CD4-positive, alpha-beta T cell treated with Interleukin-15 for 1 hour (primary cell): Measurements from ENCODE around the gene PDE4D.

Source experiments
- DNase-seq: peaks from one replicate; pipeline ENCODE4 v3.0.0-alpha.2; 2020

The PDE4D gene

DNA sequence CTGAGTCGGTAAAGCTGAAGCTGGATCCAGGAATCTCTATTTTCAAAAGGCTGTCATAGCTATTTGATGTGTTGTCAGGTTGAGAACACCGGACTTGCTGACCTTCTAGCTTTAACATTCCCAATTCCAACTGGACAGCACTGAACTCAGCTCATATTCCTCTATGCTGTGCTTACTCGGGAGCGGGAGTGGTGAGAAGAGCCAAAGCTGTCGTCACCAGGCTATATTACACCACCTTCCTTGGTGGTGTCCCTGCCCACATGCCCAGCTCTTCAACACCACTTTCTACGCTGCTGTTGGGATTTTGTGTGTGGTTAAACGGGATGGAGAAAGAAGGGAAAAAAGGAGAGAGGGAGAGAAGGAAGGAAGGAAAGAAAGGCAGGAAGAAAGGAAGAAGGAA, 657.1 kb downstream of the PDE4D start:
- DNase-seq, result no peak

DNA sequence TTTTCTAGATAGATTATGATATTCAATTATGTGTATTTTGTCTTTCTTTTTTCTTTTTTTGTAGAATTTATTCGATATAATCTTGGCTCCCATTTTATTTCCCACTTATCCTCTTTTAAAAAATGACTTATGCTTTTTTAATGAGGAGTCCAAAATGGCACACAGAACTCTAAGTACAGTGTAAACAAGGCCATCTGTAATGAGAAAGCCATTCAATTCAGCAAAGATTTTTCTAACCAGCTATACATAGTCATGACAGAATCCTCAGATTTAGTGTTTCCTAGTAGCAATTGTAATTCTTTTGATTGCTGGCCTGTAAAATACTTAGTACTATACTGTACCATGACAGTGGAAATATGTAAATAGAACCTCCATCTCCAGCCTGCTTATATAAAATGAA, 659.3 kb downstream of the PDE4D start:
- no peak for DNase-seq

GRCh38 chr5:59231221-59231931, 662.1 kb downstream of the PDE4D start:
- DNase-seq, result no peak

DNA sequence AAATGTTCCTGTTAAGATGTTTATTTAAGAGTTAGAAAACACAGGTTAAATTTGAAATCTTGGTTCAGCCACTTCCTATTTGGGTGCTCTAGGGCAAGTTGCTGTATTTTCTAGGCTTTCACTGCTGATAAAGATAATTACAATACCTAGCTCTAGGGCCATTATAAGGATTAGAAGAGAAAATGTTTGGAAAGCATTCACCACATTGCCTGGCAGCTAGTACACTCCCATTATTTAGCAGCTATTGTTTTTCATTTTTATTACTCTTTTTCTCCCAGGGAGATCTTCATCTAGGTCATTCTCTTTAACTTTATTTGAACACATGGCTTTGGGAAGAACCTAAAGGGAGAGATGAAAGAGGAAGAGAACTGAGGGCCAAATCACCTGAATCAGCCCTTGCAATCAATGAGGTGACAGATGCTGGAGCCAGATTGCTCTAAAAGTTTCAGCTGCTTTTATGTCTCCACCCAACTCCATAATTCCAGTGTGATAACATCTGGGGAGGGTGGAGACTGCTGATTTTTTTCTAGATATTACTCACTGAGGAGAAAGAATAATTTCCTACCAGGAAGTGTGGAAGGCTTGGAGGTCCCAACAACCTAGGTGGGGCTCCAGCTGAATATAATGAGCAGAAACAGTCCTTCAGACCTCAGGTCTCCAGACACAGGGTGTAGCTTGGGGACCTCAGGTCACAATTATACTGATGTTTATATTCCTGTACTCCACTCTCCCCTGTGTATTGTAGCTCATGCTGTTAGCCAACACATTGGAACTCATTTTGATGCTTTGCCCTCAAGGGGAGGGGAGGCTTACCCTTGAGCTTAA, 670.6 kb downstream of the PDE4D start:
- DNase-seq, result no peak

GRCh38 chr5:59221769-59222168, 671.8 kb downstream of the PDE4D start:
- DNase-seq, result no peak

DNA sequence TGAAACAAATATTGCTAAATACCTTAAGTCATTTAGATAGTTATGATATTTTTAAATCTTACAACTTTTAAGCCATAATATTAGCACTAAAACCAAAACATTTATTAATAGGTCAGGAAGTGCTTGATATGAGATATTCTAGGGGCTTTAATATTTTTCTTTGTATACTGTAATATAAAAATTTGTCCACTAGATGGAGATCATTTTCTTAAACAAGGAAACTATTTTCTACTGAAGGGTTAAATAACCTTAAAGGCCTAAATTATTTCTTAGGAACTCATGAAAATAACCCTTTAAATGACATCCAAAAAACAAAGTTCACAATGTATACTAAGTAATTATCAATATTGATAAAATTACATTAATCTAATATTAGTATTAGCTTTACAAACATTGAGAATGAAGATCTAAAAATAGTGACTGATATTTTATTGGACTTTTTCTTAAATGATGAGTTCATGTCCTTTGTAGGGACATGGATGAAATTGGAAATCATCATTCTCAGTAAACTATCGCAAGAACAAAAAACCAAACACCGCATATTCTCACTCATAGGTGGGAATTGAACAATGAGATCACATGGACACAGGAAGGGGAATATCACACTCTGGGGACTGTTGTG, 675.0 kb downstream of the PDE4D start:
- DNase-seq, result no peak

- no peak for DNase-seq
These were observed 676.7 kb downstream of the PDE4D start for GRCh38 chr5:59216841-59217240.

DNA sequence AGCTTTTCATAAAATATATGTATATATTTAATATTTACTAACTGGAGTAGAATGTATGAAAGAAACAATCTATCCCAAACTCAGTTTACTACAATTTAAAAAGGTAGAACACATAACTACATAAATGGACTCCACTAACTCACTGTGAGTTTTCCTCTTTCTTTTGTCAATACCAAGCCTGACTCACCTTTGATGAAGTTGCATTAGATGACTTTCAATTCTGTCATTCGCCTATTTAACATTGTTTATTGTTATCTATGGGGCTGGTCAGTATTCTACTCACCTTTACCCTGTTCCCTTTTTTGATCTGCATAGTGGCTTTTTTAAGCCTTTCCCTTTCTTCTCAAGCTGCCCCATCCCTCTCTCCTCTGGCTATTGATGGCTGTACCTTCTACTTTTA, 680.9 kb downstream of the PDE4D start:
- no peak for DNase-seq

DNA sequence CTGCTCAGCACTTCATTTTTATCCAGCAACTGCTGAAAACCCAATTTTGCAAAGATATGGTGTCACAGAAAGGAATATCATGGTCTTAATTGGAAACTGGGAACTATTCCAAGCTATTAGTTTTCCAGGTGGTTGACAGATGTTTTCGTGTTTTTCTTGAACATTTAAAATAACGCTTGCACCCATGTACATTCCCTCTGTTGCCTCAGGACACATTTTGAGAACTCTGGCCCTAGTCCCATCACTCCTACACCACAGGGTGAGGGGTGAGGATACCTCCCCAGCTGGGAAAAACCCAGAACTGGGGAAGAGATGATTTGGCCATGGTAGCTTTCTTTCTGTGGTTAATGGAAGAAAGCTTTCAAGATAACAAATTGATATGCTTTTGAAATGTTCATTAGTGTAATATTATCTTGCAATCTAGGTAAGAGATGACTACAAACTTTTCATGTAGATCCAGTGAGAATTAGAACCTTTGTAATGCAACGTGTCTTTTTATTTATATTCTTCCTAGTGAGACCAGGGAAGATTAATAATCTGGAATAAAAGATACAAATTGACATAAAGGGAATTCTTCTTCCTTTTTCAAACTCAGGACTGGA, 683.7 kb downstream of the PDE4D start:
- no peak for DNase-seq

- DNase-seq, result no peak
These were observed 685.1 kb downstream of the PDE4D start for GRCh38 chr5:59208474-59208873.

- DNase-seq, result no peak
These were observed 686.1 kb downstream of the PDE4D start for GRCh38 chr5:59207401-59207800.

DNA sequence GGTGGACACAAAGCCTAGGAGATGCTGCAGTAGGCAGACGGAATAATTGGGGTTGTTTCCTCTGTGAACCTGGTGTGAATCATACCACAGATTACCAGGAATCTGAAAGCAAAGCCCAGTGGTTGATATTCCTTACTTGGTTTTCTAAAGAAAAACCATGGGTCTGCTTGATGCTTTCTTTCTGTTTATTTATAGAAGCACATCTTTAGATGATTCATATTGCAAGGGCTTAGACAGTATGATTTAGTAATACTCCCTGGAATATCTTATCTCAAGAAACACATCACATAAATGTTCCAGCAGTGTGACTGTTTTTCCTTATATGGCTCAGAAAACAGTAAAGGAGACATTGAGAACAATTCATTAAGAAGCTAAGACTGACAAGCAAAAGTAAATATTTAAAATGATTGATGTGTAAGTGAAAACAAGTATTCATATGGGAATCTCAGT, 687.4 kb downstream of the PDE4D start:
- DNase-seq, result no peak

DNA sequence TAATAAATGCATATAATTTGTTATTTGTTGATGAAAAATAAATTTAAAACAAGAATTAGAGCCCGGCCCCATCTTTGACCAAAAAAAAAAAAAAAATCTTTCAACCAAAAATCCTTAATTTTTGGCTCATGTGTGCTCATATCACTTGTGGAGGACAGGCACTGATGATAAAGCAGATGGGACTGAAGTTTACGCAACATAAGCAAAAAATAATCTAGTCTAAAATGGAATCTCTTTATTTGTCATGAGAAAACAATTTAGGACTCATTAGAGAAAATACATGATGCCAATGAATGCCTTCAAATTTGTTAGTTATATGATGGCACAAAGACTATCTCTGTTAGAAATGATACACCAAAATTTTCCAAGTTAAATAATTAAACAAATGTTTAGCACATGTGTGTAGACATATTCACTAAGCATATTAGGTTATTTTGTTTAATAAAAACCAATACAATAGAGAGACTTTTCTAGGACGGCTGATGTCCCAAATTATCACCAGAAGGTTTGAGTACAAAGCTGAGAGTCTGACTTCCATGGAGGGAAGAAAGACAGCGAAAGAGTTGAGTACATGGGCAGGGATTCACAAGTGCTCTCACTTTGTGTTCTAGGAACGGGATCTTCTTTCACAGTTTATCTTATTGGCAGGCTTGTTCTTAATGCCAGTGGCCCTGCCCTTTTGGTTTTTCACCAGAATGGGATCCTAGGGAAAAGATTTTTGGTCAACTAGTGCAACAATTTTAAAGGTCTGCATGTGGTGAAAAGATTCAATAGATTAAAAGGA, 689.2 kb downstream of the PDE4D start:
- no peak for DNase-seq

GRCh38 chr5:59199868-59200267, 693.7 kb downstream of the PDE4D start:
- DNase-seq, result no peak

GRCh38 chr5:59198832-59199231, 694.7 kb downstream of the PDE4D start:
- no peak for DNase-seq

DNA sequence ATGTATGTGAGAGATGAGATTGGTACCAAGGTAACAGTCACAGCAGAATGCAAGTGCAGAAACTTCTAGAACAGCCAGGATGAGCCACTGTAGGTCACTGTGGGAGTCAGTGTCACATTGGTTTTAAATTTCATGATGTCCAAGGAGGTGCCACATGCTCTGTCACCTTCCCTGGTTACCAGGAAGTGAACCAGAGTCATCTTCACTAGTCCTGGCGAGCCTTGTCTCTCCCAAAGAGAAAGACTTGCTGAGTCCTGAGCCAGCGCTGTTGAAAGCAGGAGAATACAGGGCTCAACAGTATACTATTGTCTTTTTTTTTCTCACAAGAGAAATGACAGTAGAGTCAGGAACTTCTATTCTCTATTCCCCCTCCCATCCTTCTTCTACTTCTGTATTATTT, 695.2 kb downstream of the PDE4D start:
- DNase-seq, result no peak

GRCh38 chr5:59197911-59198310, 695.6 kb downstream of the PDE4D start:
- no peak for DNase-seq

DNA sequence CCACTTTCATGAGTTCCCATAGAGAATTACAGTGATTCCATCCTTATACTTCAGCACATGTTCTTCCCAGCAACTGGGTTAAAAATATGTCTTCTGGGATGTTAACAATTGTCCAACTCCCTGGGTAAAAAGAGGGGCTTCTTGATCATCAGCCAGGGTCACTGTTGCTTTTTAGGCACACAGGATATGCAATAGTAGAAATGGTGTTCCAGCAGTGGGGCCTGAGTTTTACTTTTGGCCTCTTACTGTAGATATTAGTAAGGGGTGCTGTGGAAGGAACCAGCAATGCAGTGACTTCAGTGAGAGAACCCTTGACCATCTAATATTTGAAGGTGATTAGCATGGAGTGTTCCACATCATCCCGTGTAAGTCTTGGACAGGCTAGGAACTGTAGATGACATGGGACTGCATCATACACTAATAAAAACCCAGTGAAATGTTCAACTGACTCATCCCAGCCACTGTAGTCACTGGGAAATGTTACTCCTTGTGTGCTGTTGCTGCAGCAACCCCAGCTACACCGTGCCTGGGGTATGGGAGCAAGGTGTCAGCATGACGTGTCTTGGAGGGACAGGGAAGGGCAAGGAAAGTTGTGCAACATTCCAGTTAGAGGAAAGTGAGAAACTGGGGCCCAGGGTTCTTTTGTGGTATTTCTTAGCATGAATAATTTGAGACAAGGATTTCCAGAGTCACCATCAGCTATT, 699.8 kb downstream of the PDE4D start:
- DNase-seq, result no peak

- DNase-seq, result no peak
These were observed 702.8 kb downstream of the PDE4D start for GRCh38 chr5:59190746-59191145.

DNA sequence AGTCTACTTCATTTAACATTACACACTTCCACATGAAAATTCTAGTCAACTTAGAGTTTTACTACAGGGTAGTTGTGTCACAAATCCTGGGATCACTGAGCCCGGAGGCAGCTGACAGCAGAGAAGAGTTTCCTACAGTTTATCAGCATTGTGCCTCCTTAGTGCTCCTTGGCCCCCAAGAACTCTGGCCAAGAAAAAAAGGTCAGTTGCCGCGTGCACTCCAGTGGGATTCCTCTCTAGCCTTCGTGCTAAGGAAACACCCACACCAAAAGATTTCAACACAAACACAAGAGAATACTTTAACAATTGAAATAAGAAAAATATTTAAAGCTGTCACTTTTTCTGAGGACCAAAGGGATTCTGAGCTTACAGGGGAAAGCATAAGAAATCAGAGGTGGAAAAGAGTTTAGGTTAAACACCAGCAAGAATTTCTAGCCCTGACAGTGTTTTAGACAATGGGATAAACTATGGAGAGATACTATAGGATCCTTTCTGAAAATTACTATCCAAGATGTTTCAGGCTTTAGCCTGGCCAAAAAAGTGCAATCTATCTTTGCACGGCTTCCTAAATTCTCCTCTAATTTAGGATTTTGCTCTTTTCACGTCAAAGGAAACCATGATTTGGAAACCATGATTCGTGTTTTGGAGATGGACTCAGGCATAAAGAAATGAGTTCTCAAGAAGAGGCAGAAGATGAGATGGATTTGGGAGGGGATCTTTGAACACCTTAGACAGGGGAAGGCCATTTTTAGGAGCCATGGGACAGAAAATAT, 703.9 kb downstream of the PDE4D start:
- no peak for DNase-seq
